D721Med (cell line): Measurements from ENCODE around the gene BICD2.
A peak's percentile ranks its signal among the peaks of the same experiment; 100 is the strongest.
"Not testable (repeated sequence)": the region's sequence is repeated elsewhere in the genome, so short reads cannot be mapped to it uniquely, and the experiment has no call there.

ENCODE experiments used
- DNase-seq: peaks from one replicate; pipeline ENCODE4 v3.0.0; 2011; ENCODE audit warnings: low spot score; ENCODE audit not compliant: insufficient read length
- FAIRE-seq: peaks from 2 replicates; lab custom pipeline; 2011; peaks lifted over from hg19 to GRCh38; lab: Jason Lieb, UNC
- TF ChIP-seq, protein P1 (sequence below): IDR thresholded peaks from 2 replicates; pipeline ENCODE4 v1.5.1; 2012; ENCODE audit warnings: mild to moderate bottlenecking, control low read depth; ENCODE audit not compliant: insufficient read depth; ENCODE audit errors: missing control alignments

BICD2 gene

DNA sequence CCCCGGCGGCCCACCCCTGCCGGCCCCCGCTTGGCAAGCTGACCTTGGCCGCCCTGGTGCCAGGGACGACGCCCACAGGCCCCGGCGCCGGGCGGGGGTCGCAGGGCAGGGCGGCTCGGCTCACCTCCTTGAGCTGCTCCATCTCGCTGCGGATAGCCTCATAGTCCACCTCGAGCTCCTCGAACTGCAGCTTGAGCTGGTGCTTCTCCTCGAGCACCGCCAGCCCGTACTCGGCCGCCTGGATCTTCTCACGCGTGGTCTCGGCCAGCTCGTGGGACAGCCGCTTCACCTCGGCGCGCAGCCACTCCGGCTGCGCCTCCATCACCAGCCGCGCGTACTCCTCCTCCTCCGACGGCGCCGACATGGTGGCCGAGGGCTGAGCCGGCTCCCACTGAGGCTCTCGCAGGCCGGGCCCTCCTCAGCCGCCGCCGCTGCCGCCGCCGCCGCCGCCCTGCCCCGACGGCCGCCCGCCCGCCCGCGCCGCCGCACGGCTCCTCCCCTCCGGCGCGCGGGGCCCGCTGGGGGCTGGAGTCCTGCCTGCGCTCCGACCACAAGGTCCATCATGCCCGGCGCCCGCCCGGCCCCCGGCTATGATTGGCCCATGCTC is at the start of gene BICD2:
BICD2 (minus strand) TSS at position 453 of the 607 bp plus-strand sequence; CDS start at position 364, 89 bp downstream.
- FAIRE-seq = no peak
- TF ChIP-seq, protein P1, sequence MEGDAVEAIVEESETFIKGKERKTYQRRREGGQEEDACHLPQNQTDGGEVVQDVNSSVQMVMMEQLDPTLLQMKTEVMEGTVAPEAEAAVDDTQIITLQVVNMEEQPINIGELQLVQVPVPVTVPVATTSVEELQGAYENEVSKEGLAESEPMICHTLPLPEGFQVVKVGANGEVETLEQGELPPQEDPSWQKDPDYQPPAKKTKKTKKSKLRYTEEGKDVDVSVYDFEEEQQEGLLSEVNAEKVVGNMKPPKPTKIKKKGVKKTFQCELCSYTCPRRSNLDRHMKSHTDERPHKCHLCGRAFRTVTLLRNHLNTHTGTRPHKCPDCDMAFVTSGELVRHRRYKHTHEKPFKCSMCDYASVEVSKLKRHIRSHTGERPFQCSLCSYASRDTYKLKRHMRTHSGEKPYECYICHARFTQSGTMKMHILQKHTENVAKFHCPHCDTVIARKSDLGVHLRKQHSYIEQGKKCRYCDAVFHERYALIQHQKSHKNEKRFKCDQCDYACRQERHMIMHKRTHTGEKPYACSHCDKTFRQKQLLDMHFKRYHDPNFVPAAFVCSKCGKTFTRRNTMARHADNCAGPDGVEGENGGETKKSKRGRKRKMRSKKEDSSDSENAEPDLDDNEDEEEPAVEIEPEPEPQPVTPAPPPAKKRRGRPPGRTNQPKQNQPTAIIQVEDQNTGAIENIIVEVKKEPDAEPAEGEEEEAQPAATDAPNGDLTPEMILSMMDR = no peak
- no peak for DNase-seq

DNA sequence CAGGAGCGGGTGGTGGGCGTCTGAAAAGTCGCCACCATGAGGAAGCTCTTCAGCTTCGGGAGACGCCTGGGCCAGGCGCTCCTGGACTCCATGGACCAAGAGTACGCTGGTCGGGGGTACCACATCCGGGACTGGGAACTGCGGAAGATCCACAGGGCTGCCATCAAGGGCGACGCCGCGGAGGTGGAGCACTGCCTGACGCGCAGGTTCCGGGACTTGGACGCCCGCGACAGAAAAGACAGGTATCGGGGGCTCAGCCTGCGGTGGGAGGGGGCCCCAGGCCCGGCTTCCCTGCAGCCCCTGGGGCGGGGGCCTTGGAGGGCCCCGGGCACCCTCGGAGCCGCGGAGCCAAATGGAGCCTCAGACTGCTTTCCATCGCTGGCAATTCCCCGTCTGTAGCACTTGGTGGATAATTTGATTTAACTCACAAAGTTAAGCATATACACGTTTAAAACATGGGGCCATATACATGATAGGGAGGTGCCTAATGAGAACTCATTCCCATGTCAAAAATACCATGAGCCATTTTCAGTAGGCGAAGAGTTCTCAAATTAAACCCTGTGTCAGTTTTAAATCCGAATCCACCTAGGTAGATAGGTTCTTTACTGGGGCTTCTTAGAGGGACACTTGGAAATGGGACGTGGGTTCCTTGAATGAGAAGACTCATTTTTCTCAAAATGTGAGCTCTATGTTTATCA is 45.1 kb upstream of the BICD2 start:
- not testable (repeated sequence) for DNase-seq, FAIRE-seq

DNA sequence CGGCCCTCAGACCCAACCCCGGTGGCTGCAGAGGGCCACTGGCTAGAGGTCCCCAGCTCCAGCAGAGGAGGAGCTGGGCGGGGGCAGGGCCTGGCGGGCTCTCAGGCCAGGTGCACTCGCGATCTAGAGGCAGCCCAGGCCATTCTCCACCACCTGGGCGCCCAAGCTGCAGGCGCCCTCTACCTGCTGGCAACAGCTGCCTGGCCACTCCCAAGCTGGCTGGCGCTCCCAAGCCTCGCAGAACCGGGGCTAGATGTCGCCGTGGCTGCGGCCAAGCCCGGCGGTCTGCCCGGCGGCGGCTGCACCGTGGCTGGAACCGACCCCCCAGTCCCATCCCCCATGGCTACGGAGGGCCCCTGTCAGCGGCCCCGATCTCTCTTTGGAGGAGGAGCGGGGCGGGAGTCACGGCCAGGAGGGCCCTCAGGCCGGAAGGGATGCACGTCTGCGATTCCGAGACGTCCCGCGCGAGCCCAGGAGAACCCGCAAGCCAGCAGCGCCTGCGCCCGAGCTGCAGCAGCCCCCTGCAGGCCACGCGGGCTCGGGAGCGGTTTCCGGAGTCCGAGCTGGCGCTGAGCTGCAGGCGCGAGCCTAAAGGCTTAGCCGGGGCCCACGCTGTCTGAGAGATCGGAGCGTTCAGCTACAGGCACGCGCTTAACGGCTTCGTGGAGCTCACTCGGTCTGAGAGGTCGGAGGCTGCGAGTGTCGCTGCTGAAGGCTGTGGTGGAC is 44.3 kb upstream of the BICD2 start:
- no peak for FAIRE-seq
- peak; percentile 52 for DNase-seq
- TF ChIP-seq, protein P1 = peak; percentile 6

DNA sequence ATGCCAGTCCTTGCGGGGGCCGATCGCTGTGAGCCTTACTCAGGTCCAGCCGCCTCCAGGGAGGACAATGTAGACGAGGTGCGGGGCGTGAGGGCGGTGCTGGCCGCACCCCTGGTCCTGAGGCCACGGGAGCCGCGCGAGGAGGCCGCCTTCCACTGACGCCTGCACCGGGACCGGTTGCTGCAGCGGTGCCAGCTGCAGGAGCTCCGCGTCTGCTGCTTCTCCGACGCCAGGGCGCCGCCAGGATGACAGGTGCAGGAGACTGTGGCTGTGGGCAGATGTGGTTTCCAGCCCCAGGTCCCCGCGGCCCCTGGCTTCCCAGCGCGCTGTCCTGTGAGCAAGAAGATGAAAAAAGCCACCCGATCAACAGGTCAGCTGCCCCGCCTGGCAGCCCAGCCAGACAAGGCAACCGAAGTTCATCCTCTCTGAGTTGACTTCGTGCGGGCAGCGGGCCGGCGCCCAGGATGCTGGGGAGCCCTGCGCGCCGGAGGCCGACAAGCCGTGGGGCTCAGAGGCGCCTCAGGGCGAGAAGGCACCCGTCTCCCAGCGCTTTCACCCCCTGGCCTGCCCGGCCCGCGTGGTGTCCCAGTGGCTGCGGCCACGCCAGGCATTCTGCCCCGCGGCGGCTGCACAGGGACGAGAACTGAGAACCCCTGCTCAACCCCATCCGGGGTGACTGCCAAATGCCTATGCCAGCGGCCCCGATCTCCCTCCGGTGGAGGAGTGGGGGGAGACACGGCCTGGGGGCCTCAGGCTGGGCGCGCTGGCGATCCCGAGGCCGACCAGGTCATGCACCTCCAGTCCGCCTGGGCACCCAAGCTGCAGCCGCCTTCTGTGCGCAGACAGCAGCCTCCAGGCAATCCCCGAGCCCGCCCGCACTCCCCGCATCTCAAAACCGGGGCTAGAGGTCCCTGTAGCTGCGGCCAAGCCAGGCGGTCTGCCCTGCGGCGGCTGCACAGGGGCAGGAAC is 43.4 kb upstream of the BICD2 start:
- FAIRE-seq (no peak), DNase-seq (no peak)
- TF ChIP-seq, protein P1 = no peak

DNA sequence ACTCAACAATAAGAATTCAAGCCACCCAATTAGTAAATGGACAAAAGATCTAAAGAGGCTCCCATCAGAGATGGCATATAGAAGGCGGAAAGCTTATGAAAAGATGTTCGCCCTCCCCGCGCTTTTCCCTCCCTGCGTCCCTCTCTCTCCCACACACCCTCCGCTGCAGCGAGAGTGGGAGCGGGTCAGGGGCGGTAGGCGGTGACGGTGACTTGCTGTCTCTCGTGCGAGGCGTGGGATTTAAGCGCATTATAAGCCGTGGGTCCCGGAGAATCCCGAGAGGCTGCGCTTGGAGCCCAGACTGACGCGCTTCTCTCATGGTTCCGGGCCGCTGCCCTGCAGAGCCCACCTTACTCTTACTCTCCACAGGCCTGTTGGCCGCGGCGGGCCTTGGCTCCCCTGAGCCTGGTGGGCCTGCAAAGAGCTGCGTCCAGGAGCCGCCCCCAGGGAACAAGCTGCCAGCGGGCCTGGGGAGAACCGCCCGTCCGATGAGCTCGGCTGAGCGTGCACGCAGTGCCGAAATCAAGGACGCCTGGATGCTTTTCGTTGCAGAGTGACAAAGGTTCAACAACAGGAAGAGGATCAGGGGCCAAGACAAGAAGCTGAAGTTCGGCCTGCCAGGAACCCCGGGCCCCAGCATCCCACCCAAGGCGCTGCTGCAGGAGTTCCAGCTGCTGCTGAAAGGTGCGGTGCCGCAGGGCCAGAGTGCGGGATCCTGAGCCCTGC is 42.6 kb upstream of the BICD2 start:
- TF ChIP-seq, protein P1 = no peak
- no peak for DNase-seq
- FAIRE-seq = no peak

DNA sequence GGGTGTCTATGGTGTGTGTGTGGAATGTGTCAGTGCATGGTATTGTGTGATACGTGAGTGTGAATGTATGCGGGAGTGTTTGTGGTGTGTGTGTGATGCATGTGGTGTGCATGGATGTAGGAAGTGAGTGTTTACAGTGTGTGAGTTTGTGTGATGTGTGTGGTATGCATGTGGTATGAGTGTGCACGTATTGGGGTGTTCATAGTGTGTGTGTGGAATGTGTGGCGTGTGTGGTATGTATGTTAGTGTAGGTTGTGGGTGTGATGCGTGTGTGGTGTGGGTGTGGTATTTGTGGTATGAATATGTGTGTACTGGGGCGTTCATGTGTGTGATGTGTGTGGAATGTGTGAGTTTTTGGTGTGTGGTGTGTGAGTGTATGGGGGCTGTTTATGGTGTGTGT is 40.1 kb upstream of the BICD2 start:
- DNase-seq (no peak), FAIRE-seq (no peak)

More for the DNA sequence above, 40.1 kb upstream of the BICD2 start:
- TF ChIP-seq, protein P1 = no peak
